ENCODE measurements around the gene RGS1. TPM values are rescaled to one million over a fixed set of nuclear protein-coding genes. Genes with fewer than 3 reads are reported as not detected.

RGS1 gene
- total RNA-seq, 2 donors from 2014 or later = not detected

GRCh38 chr1:192546596-192547190 is 28.9 kb upstream of the RGS1 start:
- H3K27ac Mint-ChIP-seq = no peak overlapping the region
- H3K9me3 Mint-ChIP-seq = no peaks in the 10 kb centered on the region
- Histone ChIP-seq H3K9me3 (ENCODE audit: control insufficient read depth, low read length) (no peaks in the 10 kb centered on the region), H3K27me3 (ENCODE audit: control insufficient read depth, insufficient read depth, low read length, poor library complexity, severe bottlenecking) (no peaks in the 10 kb centered on the region), H3K27ac (ENCODE audit: low read depth, low read length) (no peak overlapping the region), H3K36me3 (ENCODE audit: control insufficient read depth, insufficient read depth, low read length) (no peaks in the 10 kb centered on the region), H3K9ac (ENCODE audit: extremely low read depth, low read length, poor library complexity, severe bottlenecking) (no peak overlapping the region), H3K4me1 (ENCODE audit: control insufficient read depth, insufficient read depth, low read length) (no peaks in the 10 kb centered on the region), H3K4me3 (ENCODE audit: low read length) (no peak overlapping the region)
- no peak for DNase-seq
- TF ChIP-seq, protein P1, sequence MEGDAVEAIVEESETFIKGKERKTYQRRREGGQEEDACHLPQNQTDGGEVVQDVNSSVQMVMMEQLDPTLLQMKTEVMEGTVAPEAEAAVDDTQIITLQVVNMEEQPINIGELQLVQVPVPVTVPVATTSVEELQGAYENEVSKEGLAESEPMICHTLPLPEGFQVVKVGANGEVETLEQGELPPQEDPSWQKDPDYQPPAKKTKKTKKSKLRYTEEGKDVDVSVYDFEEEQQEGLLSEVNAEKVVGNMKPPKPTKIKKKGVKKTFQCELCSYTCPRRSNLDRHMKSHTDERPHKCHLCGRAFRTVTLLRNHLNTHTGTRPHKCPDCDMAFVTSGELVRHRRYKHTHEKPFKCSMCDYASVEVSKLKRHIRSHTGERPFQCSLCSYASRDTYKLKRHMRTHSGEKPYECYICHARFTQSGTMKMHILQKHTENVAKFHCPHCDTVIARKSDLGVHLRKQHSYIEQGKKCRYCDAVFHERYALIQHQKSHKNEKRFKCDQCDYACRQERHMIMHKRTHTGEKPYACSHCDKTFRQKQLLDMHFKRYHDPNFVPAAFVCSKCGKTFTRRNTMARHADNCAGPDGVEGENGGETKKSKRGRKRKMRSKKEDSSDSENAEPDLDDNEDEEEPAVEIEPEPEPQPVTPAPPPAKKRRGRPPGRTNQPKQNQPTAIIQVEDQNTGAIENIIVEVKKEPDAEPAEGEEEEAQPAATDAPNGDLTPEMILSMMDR (conservative IDR thresholded peaks at IDR 0.05) = no peak
- H3K4me3 Mint-ChIP-seq = no peak overlapping the region
- WGBS, 2 experiments (ENCODE audit: insufficient coverage in 1 of 2, insufficient read length in 1 of 2) = 50 to 81% methylated on average over 1 to 6 of the region's 7 CpGs
- peaks cover 20% of the 10 kb centered on the region for H3K27me3 Mint-ChIP-seq (ENCODE audit: insufficient read depth)
- peaks cover 11% of the 10 kb centered on the region for H3K4me1 Mint-ChIP-seq
- H3K36me3 Mint-ChIP-seq (ENCODE audit: low read depth) = no peaks in the 10 kb centered on the region

GRCh38 chr1:192547501-192547900 is 28.1 kb upstream of the RGS1 start:
- H3K27ac Mint-ChIP-seq = no peak overlapping the region
- H3K9ac ChIP-seq (ENCODE audit: extremely low read depth, low read length, poor library complexity, severe bottlenecking) = no peak overlapping the region
- no peaks in the 10 kb centered on the region for H3K27me3 ChIP-seq (ENCODE audit: control insufficient read depth, insufficient read depth, low read length, poor library complexity, severe bottlenecking)
- TF ChIP-seq, protein P1 (conservative IDR thresholded peaks at IDR 0.05) = no peak
- no peak overlapping the region for H3K4me3 ChIP-seq (ENCODE audit: low read length)
- DNase-seq = no peak
- 95 to 100% methylated on average over 2 of the region's 2 CpGs for WGBS, 2 experiments (ENCODE audit: insufficient coverage in 1 of 2, insufficient read length in 1 of 2)
- H3K27me3 Mint-ChIP-seq (ENCODE audit: insufficient read depth) = peaks cover 21% of the 10 kb centered on the region
- no peaks in the 10 kb centered on the region for H3K36me3 ChIP-seq (ENCODE audit: control insufficient read depth, insufficient read depth, low read length)
- H3K36me3 Mint-ChIP-seq (ENCODE audit: low read depth) = no peaks in the 10 kb centered on the region
- H3K4me3 Mint-ChIP-seq = no peak overlapping the region
- no peaks in the 10 kb centered on the region for H3K4me1 ChIP-seq (ENCODE audit: control insufficient read depth, insufficient read depth, low read length)
- no peak overlapping the region for H3K27ac ChIP-seq (ENCODE audit: low read depth, low read length)
- no peaks in the 10 kb centered on the region for H3K9me3 ChIP-seq (ENCODE audit: control insufficient read depth, low read length)
- no peaks in the 10 kb centered on the region for H3K9me3 Mint-ChIP-seq
- peaks cover 11% of the 10 kb centered on the region for H3K4me1 Mint-ChIP-seq

- no peak overlapping the region for H3K4me3 ChIP-seq (ENCODE audit: low read length)
- no peaks in the 10 kb centered on the region for H3K27me3 ChIP-seq (ENCODE audit: control insufficient read depth, insufficient read depth, low read length, poor library complexity, severe bottlenecking)
- TF ChIP-seq, protein P1 (conservative IDR thresholded peaks at IDR 0.05) = no peak
- Mint-ChIP-seq H3K4me1 (peaks cover 11% of the 10 kb centered on the region), H3K27me3 (ENCODE audit: insufficient read depth) (peaks cover 37% of the 10 kb centered on the region), H3K27ac (no peak overlapping the region), H3K36me3 (ENCODE audit: low read depth) (no peaks in the 10 kb centered on the region), H3K9me3 (no peaks in the 10 kb centered on the region), H3K4me3 (no peak overlapping the region)
- no peaks in the 10 kb centered on the region for H3K9me3 ChIP-seq (ENCODE audit: control insufficient read depth, low read length)
- H3K27ac ChIP-seq (ENCODE audit: low read depth, low read length) = no peak overlapping the region
- no peak overlapping the region for H3K9ac ChIP-seq (ENCODE audit: extremely low read depth, low read length, poor library complexity, severe bottlenecking)
- no peak for DNase-seq
- H3K36me3 ChIP-seq (ENCODE audit: control insufficient read depth, insufficient read depth, low read length) = no peaks in the 10 kb centered on the region
- no peaks in the 10 kb centered on the region for H3K4me1 ChIP-seq (ENCODE audit: control insufficient read depth, insufficient read depth, low read length)
- WGBS, 2 experiments (ENCODE audit: insufficient coverage in 1 of 2, insufficient read length in 1 of 2) = 88 to 94% methylated on average over 2 to 3 of the region's 3 CpGs
Observed at GRCh38 chr1:192549937-192550336, 25.6 kb upstream of the RGS1 start.

All from endodermal cell (in vitro differentiated cells).